ENCODE data around the gene IQGAP2.
"Not testable (repeated sequence)": the region's sequence is repeated elsewhere in the genome, so short reads cannot be mapped to it uniquely, and the experiment has no call there.

The IQGAP2 gene

DNA sequence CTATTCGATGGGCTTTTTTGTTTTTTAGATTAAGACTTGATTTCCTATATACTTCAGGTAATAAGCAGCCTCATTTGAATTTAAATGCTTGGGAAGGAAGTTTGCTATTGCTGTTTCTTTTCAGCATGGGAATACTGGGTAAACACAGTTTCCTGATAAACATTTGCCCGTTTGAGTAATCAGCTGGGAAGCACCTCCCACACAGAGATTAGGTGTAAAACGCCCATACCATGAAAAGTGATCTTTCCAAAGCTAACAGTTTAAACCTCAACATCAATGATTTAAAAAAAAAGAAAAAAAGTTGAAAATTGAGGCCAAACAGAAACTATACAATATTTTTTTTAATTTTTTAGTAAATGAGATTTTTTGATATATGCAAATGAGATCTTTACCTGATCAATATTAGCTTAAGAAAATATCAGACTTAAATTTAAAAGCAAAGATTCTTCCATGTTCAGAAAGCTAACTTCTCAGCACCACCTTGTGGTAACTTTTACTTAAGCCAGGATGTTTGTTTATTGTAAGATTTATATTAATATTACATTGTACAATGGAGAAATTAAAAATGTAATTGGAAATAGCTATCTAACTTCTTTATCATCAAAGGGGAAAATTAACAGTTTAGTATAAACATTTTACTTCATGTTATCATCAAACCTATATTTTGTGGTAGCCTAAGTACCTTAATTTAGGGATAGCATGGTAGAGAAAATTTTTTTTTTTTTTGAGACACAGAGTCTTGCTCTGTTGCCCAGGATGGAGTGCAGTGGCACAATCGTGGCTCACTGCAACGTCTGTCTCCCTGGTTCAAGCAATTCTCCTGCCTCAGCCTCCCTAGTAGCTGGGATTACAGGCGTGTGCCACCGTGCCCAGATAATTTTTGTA lies 180.3 kb downstream of the IQGAP2 start:
- no peak for DNase-seq

DNA sequence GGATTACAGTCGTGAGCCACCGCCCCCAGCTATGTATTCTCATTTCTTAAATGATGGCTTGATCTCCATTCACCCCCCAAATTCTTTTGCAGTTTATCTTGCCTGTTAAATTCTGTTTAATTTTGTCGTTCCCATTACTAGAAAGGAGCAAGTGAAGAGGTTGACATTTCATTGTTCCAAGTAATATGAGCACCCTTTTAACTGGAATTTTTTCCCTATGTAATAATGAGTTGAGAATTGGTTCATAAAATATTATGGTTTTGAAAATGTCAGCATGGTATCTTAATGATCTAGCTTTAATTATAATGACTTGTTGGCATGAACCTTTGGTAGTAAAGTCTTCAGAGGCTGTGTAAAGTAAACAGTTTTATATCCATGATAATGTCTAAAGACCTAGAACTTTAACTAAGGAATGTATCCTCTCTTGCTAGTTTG lies 182.7 kb downstream of the IQGAP2 start:
- DNase-seq = no peak

- no peak for DNase-seq
These were observed 183.4 kb downstream of the IQGAP2 start for GRCh38 chr5:76586531-76586930.

DNA sequence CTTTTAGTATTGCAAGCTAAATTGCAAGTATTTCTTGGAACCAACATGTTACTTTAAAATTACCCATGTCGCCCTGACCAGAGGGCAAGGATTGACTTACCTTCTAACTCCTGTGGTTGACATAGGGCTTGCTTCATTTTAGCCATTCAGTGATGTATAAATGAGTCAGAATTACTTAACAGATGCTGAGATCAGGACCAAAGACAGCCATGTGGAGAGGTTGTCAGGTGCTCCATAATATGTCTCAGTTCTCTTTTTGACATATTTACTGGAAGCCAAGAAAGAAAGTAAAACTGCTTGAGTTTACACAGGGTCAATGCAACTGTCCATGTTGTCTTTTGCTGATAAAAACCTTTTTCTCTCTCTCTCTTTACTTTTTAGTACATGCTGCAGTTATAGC lies 186.9 kb downstream of the IQGAP2 start:
- DNase-seq = no peak

GRCh38 chr5:76591366-76591765 lies 188.3 kb downstream of the IQGAP2 start:
- no peak for DNase-seq

GRCh38 chr5:76592692-76593091 lies 189.6 kb downstream of the IQGAP2 start:
- no peak for DNase-seq

DNA sequence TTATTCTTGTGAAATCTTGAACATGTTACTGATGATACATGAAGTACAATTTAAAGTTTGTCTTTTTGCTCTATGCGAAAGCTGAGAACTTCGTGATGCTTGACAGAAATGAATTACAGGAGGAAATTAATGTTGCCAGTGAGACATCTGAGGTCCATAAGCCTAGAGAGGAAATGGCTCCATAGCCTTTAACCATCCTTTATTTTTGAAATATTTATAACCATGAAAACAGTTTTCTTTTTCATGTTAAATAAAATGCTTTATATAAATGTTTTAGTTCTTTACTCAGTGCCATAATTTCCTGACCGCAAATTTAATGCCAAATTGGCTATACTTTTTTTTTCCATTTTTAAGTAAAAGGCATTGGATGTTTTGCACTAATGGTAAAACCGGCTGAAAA lies 191.0 kb downstream of the IQGAP2 start:
- no peak for DNase-seq

- DNase-seq = no peak
These were observed 192.8 kb downstream of the IQGAP2 start for GRCh38 chr5:76595755-76596481.

- DNase-seq = no peak
These were observed 195.4 kb downstream of the IQGAP2 start for GRCh38 chr5:76598531-76598930.

DNA sequence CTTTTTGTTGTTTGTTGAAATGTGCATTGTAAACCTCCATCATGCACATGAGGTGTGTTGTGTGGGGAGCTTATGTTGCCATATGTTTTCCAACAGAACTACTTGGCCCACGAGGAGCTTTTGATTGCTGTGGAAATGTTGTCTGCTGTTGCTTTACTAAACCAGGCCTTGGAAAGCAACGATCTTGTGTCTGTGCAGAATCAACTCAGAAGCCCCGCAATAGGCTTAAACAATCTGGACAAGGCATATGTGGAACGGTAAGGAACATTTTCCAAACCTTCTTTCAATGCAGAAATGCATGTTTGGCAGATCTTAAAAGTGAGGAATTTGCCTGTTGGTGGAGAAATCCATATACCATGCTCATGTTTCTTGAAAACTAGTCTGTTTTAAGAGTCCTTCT lies 197.6 kb downstream of the IQGAP2 start:
- no peak for DNase-seq

DNA sequence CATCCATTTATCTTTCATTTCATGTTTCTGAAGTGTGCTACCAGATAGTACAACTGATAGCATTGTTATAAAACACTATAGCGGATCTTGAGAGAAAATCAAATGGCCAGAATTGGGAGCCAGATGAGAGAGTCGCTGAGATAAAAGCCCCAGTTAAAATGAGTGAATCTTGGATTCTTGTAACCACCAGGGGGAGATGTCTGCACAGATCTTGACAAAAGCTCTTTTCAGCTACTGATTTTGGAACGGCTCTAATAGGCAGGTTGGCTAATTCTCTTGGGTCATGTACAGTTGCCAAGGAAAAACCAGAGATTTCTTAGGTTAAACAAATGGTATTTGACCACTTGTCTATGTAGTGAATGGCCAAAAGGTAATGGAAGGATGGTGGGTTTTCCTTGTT lies 198.4 kb downstream of the IQGAP2 start:
- DNase-seq = no peak

- DNase-seq = no peak
These were observed 199.1 kb downstream of the IQGAP2 start for GRCh38 chr5:76602094-76602726.

GRCh38 chr5:76603991-76604390 lies 200.9 kb downstream of the IQGAP2 start:
- not testable (repeated sequence) for DNase-seq

GRCh38 chr5:76604838-76605237 lies 201.8 kb downstream of the IQGAP2 start:
- no peak for DNase-seq

DNA sequence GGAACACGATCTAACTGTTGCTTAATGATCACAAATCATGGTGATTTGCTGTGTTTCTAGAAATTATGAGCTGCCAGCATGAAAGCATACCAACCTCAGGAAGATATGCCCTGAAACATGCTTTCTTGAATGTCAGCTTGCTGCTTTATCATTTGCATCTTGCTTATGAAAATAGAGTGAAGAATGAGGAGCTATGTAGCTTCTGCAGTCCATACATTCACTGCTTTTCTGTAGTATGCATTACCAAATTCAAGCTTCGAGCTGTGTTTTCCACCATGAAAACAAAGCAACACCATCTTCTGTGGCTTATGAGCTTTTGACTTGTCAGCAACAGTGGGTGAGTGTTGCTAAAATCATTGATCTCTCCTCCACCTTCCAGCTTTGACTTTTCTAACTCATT lies 203.6 kb downstream of the IQGAP2 start:
- DNase-seq = no peak

GRCh38 chr5:76607353-76607871 lies 204.3 kb downstream of the IQGAP2 start:
- no peak for DNase-seq

DNA sequence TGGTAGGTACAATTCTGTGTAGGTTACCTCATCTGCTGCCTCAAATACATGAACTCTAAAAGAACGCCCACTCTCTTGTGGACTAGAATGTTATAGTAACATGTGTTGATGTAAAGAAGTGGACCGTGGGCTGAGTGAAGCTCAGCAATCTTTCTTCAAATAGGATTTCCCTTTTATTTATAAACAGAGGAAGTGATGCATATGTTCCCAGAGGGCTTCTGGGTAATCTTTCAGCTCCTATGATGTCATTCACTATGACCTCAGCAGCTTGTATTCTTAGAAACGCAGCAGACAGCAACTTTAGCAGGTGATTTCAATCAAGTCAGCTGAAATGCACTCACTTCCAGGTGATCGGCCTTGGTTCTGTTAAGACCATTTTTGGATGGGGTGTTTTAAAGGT lies 205.7 kb downstream of the IQGAP2 start:
- DNase-seq = no peak

GRCh38 chr5:76610196-76610595 lies 207.1 kb downstream of the IQGAP2 start:
- DNase-seq = no peak

- DNase-seq = no peak
These were observed 209.9 kb downstream of the IQGAP2 start for GRCh38 chr5:76612942-76613341.

GRCh38 chr5:76615759-76616158 lies 212.7 kb downstream of the IQGAP2 start:
- no peak for DNase-seq

DNA sequence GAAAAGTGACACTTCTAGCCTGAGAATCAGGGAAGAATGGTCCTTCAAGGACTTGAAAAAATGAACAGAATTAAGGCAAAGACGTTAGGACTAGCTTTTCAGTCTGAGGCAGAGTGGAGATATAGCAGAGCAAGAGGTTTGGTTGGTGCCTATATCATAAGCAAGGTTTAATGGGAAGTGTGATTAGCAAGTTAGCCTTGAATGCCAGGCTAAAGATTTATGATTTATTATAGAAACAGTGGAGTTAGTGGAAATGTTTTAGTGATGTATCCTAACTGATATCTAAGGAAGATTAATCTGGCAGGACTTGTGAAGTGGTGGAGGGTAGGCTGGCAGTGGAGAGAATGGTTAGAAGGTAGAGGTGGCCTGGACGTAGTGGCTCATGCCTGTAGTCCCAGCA lies 213.1 kb downstream of the IQGAP2 start:
- no peak for DNase-seq

DNA sequence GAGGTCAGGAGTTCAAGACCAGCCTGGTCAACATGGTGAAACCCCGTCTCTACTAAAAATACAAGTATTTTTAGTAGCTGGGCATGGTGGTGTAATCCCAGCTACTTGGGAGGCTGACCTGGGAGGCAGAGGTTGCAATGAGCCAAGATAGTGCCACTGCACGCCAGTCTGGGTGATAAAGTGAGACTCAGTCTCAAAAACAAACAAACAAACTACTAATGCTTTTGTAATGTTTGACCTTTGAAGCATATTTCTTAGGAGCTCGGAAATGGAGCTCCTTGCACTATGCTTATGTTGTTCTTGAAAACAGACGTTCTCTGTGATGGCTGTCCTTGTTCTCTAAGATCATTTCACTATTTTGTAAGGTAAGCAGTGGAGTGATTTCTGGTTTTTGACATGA lies 214.1 kb downstream of the IQGAP2 start:
- DNase-seq = no peak

- DNase-seq = no peak
These were observed 214.6 kb downstream of the IQGAP2 start for GRCh38 chr5:76617675-76618074.

DNA sequence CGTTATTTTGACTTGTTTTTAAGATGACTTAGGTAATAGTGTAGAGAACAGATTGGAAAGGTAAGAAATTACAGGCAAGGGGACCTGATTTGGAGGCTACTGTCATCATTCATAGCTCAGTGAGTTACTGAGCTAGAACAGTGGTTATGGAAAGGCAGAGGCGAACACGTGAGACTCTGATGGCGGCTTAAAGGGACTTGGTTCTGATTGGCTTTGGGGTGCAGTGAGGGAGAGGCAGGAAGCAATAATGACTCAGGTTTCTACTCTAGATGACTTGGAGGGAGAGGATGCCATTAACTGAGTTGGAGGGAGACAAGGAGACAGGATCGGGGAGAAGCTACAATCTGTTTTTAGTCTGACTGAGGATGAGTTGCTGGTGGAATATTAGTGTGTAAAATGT lies 217.1 kb downstream of the IQGAP2 start:
- no peak for DNase-seq

All from activated CD4-positive, CD25-positive, alpha-beta regulatory T cell (primary cell).